H9 (cell line): ENCODE results near the gene FOXM1. TPM values are rescaled to one million over a fixed set of nuclear protein-coding genes. Genes with fewer than 3 reads are reported as not detected.

Experiments
- DNase-seq: peaks from one replicate; pipeline ENCODE4 v3.0.0-alpha.2; 2017
- H2AFZ ChIP-seq: one replicate; pipeline ENCODE4 v1.6.1; 2013; ENCODE audit warnings: mild to moderate bottlenecking, low read length, control low read depth, moderate library complexity
- H2AK5ac ChIP-seq: 2 replicates; pipeline ENCODE4 v1.6.1; 2013; ENCODE audit warnings: low read length, control low read depth, mixed read lengths; ENCODE audit not compliant: insufficient read length
- H2BK120ac ChIP-seq: one replicate; pipeline ENCODE4 v1.6.1; 2013; ENCODE audit warnings: low read depth, mild to moderate bottlenecking, low read length, control low read depth, inconsistent platforms; ENCODE audit not compliant: poor library complexity, severe bottlenecking
- H2BK12ac ChIP-seq: 2 replicates; pipeline ENCODE4 v1.6.1; 2013; ENCODE audit warnings: low read length, control low read depth, mixed read lengths, low read depth; ENCODE audit not compliant: insufficient read length
- H2BK15ac ChIP-seq: 2 replicates; pipeline ENCODE4 v1.6.1; 2013; ENCODE audit warnings: low read depth, low read length, control low read depth
- H2BK20ac ChIP-seq: one replicate; pipeline ENCODE4 v1.6.1; 2013; ENCODE audit warnings: low read depth, mild to moderate bottlenecking, low read length, control low read depth, inconsistent platforms; ENCODE audit not compliant: poor library complexity, severe bottlenecking
- H2BK5ac ChIP-seq: 2 replicates; pipeline ENCODE4 v1.6.1; 2013; ENCODE audit warnings: low read length, control low read depth, mixed read lengths; ENCODE audit not compliant: insufficient read length
- H3K14ac ChIP-seq: 2 replicates; pipeline ENCODE4 v1.6.1; 2013; ENCODE audit warnings: low read length, control low read depth; ENCODE audit not compliant: insufficient read depth
- H3K18ac ChIP-seq: 2 replicates; pipeline ENCODE4 v1.6.1; 2013; ENCODE audit warnings: low read depth, mild to moderate bottlenecking, mixed read lengths, low read length, control low read depth; ENCODE audit not compliant: insufficient read length
- H3K23ac ChIP-seq: 2 replicates; pipeline ENCODE4 v1.6.1; 2013; ENCODE audit warnings: low read length, control low read depth, mixed read lengths, low read depth; ENCODE audit not compliant: insufficient read length
- H3K23me2 ChIP-seq: 2 replicates; pipeline ENCODE4 v1.6.1; 2013; ENCODE audit warnings: low read depth, mild to moderate bottlenecking, mixed read lengths, low read length, control low read depth; ENCODE audit not compliant: insufficient read length, poor library complexity, severe bottlenecking
- H3K27ac ChIP-seq: 2 replicates; pipeline ENCODE4 v1.5.1; 2013; ENCODE audit warnings: low read length, control low read depth, mixed read lengths, low read depth; ENCODE audit not compliant: insufficient read length
- H3K27me3 ChIP-seq: 2 replicates; pipeline ENCODE4 v1.6.1; 2013; ENCODE audit warnings: low read length, control low read depth, inconsistent platforms; ENCODE audit not compliant: insufficient read depth
- H3K4ac ChIP-seq: 2 replicates; pipeline ENCODE4 v1.6.1; 2013; ENCODE audit warnings: low read depth, mild to moderate bottlenecking, control low read depth, inconsistent platforms, low read length, moderate library complexity
- H3K4me1 ChIP-seq: 2 replicates; pipeline ENCODE4 v1.6.1; 2013; ENCODE audit warnings: low read length, control low read depth, inconsistent platforms; ENCODE audit not compliant: insufficient read depth
- H3K4me2 ChIP-seq: 2 replicates; pipeline ENCODE4 v1.6.1; 2013; ENCODE audit warnings: low read length, control low read depth, mixed read lengths; ENCODE audit not compliant: insufficient read length, insufficient read depth
- H3K56ac ChIP-seq: 2 replicates; pipeline ENCODE4 v1.6.1; 2013; ENCODE audit warnings: low read depth, mild to moderate bottlenecking, mixed read lengths, low read length, control low read depth; ENCODE audit not compliant: insufficient read length
- H3K79me1 ChIP-seq: 2 replicates; pipeline ENCODE4 v1.6.1; 2013; ENCODE audit warnings: low read depth, mild to moderate bottlenecking, moderate library complexity, low read length, control low read depth, inconsistent platforms; ENCODE audit not compliant: insufficient read depth, poor library complexity, severe bottlenecking
- H3K79me2 ChIP-seq: 2 replicates; pipeline ENCODE4 v1.6.1; 2013; ENCODE audit warnings: low read length, control low read depth, inconsistent platforms; ENCODE audit not compliant: insufficient read depth
- H3K9ac ChIP-seq: 2 replicates; pipeline ENCODE4 v1.6.1; 2013; ENCODE audit warnings: low read length, control low read depth, mixed read lengths; ENCODE audit not compliant: insufficient read length; ENCODE audit errors: extremely low read depth
- H3K9me3 ChIP-seq: one replicate; pipeline ENCODE4 v1.6.1; 2013; ENCODE audit warnings: low read depth, low read length, inconsistent platforms; ENCODE audit not compliant: control insufficient read depth
- H3T11ph ChIP-seq: one replicate; pipeline ENCODE4 v1.6.1; 2013; ENCODE audit warnings: mild to moderate bottlenecking, low read length, control low read depth, inconsistent platforms
- H4K20me1 ChIP-seq: one replicate; pipeline ENCODE4 v1.6.1; 2013; ENCODE audit not compliant: control insufficient read depth, insufficient read length, insufficient read depth
- H4K5ac ChIP-seq: 2 replicates; pipeline ENCODE4 v1.6.1; 2013; ENCODE audit warnings: low read depth, mild to moderate bottlenecking, mixed read lengths, low read length, control low read depth; ENCODE audit not compliant: insufficient read length
- H4K8ac ChIP-seq: replicated peaks from 2 replicates; pipeline ENCODE4 v1.6.1; 2013; ENCODE audit warnings: low read length, control low read depth, mixed read lengths, low read depth; ENCODE audit not compliant: insufficient read length
- H4K91ac ChIP-seq: 2 replicates; pipeline ENCODE4 v1.6.1; 2013; ENCODE audit warnings: low read depth, mild to moderate bottlenecking, moderate library complexity, mixed read lengths, low read length, control low read depth; ENCODE audit not compliant: insufficient read length
- H3K27ac Mint-ChIP-seq, 3 experiments: 2 replicates in 2 of 3; 3 replicates in 1 of 3; pipeline ENCODE4 v1.8.0; 2020 to 2021; ENCODE audit warnings: mixed read lengths in 3 of 3, mild to moderate bottlenecking in 1 of 3, moderate library complexity in 1 of 3
- H3K27me3 Mint-ChIP-seq: 2 replicates; pipeline ENCODE4 v1.8.0; 2021; ENCODE audit warnings: low read depth, mild to moderate bottlenecking, moderate library complexity, mixed read lengths
- H3K36me3 Mint-ChIP-seq, 3 experiments: 2 replicates in 2 of 3; 3 replicates in 1 of 3; pipeline ENCODE4 v1.8.0; 2020 to 2021; ENCODE audit warnings: low read depth in 3 of 3, mixed read lengths in 3 of 3; ENCODE audit not compliant: insufficient read depth in 1 of 3
- H3K4me1 Mint-ChIP-seq, 2 experiments: 2 replicates each; pipeline ENCODE4 v1.8.0; 2020; ENCODE audit warnings: mixed read lengths in 2 of 2
- H3K4me3 Mint-ChIP-seq, 2 experiments: 2 replicates in 1 of 2; 3 replicates in 1 of 2; pipeline ENCODE4 v1.8.0; 2020 to 2021; ENCODE audit warnings: mild to moderate bottlenecking in 2 of 2, mixed read lengths in 2 of 2, moderate library complexity in 1 of 2
- H3K9me3 Mint-ChIP-seq, 2 experiments: 2 replicates in 1 of 2; 3 replicates in 1 of 2; pipeline ENCODE4 v1.8.0; 2020; ENCODE audit warnings: mild to moderate bottlenecking in 2 of 2, mixed read lengths in 2 of 2, moderate library complexity in 1 of 2
- WGBS: extraction: QIAGEN DNeasy Blood & Tissue Kit; methylation state at CpG from one replicate; pipeline ENCODE4 v1.1.7; 2013; ENCODE audit warnings: missing lambda C conversion rate, low lambda C conversion rate, mixed read lengths; ENCODE audit not compliant: insufficient read length; ENCODE audit errors: extremely low coverage; 5-methylcytosine and 5-hydroxymethylcytosine counted together
- total RNA-seq: library from RNA; stranded (reverse); gene quantifications from 2 replicates; pipeline ENCODE4 v1.2.1, GENCODE V29; 2021
- TF ChIP-seq, protein P1 (sequence below): fragments of 200-600 bp; sonication (generic); conservative IDR thresholded peaks from 3 replicates; pipeline ENCODE4 v1.8.0; 2021; ENCODE audit warnings: antibody characterized with exemption, mild to moderate bottlenecking

FOXM1 gene
- total RNA-seq, 1 experiment from 2014 or later = 109 TPM

DNA sequence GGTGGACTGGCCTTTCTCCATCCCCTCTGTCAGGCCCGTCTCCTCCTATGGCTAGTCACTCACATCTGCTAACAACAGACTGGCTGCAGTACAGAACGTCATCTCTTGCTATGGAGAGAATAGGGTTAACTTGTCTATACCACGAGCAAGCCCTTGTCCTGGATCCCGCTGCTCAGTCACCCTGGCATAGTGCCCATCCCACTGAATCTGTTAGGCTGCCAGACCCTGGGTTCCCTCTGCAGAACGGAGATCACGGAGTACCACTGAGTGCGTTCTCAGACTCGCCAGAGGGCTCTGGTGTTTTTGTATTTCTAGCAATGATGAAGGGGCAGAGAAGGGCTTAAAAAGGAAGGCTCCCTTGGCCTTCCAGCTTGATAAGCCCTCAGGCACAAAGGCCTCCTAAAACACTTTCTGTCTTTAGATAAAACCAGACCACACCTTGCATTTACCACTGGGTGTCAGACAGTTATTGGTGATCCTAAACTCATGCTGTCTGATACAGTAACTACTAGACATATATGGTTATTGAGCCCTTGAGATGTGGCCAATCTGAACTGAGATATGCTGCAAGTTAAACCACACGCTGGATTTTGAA lies 35.8 kb downstream of the FOXM1 start:
- no peak overlapping the region for H2BK15ac ChIP-seq
- WGBS = no CpG with 5 or more reads among the region's 9 CpGs
- no peak overlapping the region for H4K8ac ChIP-seq
- no peak overlapping the region for H3K18ac ChIP-seq
- H3K4me1 ChIP-seq = no peaks in the 10 kb centered on the region
- DNase-seq = no peak
- H4K91ac ChIP-seq = no peak overlapping the region
- Mint-ChIP-seq H3K4me3 (no peak overlapping the region), H3K27ac (no peak overlapping the region), H3K4me1 (peaks cover 10 to 11% of the 10 kb centered on the region in 2 experiments), H3K36me3 (peaks cover 1 to 10% (median 9%) of the 10 kb centered on the region in 3 experiments; a peak in 3 of 7 replicates), H3K27me3 (no peaks in the 10 kb centered on the region), H3K9me3 (no peaks in the 10 kb centered on the region)
- no peaks in the 10 kb centered on the region for H3K27me3 ChIP-seq
- no peak overlapping the region for H3K4me2 ChIP-seq
- H3K4ac ChIP-seq = no peak overlapping the region
- H2BK120ac ChIP-seq = no peak overlapping the region
- no peak overlapping the region for H3T11ph ChIP-seq
- H3K27ac ChIP-seq = no peak overlapping the region
- no peaks in the 10 kb centered on the region for H3K79me1 ChIP-seq
- no peak overlapping the region for H3K56ac ChIP-seq
- H2BK20ac ChIP-seq = no peak overlapping the region
- H3K9me3 ChIP-seq = no peaks in the 10 kb centered on the region
- no peaks in the 10 kb centered on the region for H3K23me2 ChIP-seq
- no peak overlapping the region for H2AK5ac ChIP-seq
- H3K9ac ChIP-seq = no peak overlapping the region
- no peaks in the 10 kb centered on the region for H4K20me1 ChIP-seq
- H4K5ac ChIP-seq = no peak overlapping the region
- H2AFZ ChIP-seq = no peak overlapping the region
- no peaks in the 10 kb centered on the region for H3K79me2 ChIP-seq
- H2BK5ac ChIP-seq = no peak overlapping the region
- no peak overlapping the region for H2BK12ac ChIP-seq
- H3K14ac ChIP-seq = no peak overlapping the region
- no peak overlapping the region for H3K23ac ChIP-seq
- TF ChIP-seq, protein P1, sequence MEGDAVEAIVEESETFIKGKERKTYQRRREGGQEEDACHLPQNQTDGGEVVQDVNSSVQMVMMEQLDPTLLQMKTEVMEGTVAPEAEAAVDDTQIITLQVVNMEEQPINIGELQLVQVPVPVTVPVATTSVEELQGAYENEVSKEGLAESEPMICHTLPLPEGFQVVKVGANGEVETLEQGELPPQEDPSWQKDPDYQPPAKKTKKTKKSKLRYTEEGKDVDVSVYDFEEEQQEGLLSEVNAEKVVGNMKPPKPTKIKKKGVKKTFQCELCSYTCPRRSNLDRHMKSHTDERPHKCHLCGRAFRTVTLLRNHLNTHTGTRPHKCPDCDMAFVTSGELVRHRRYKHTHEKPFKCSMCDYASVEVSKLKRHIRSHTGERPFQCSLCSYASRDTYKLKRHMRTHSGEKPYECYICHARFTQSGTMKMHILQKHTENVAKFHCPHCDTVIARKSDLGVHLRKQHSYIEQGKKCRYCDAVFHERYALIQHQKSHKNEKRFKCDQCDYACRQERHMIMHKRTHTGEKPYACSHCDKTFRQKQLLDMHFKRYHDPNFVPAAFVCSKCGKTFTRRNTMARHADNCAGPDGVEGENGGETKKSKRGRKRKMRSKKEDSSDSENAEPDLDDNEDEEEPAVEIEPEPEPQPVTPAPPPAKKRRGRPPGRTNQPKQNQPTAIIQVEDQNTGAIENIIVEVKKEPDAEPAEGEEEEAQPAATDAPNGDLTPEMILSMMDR = no peak
